HTERT RPE-1 (cell line): Measurements from ENCODE around the gene MSI2.
"Not testable (repeated sequence)": the region's sequence is repeated elsewhere in the genome, so short reads cannot be mapped to it uniquely, and the experiment has no call there.

ENCODE experiments used
- in situ Hi-C: fragments of 300-500 bp; cut with MboI; formaldehyde crosslinking; loops from 4 replicates; pipeline ENCODE4 v1.14.3; 2020; ENCODE audit warnings: low sequenced_read_pairs

Gene MSI2

GRCh38 chr17:57288773-57289121, 32.4 kb downstream of the MSI2 start:
- in situ Hi-C loops: no loop called here

GRCh38 chr17:57289130-57289529, 32.8 kb downstream of the MSI2 start:
- in situ Hi-C loops: no loop called here

- in situ Hi-C loops: no loop called here
Measured at GRCh38 chr17:57289613-57290012, 33.3 kb downstream of the MSI2 start.

GRCh38 chr17:57290981-57291380, 34.7 kb downstream of the MSI2 start:
- in situ Hi-C loops: no loop called here

- in situ Hi-C loops: no loop called here
Measured at GRCh38 chr17:57292091-57292490, 35.8 kb downstream of the MSI2 start.

GRCh38 chr17:57293077-57293476, 36.8 kb downstream of the MSI2 start:
- in situ Hi-C loops: no loop called here

GRCh38 chr17:57294101-57294500, 37.8 kb downstream of the MSI2 start:
- in situ Hi-C loops: no loop called here

- in situ Hi-C loops: no loop called here
Measured at GRCh38 chr17:57294629-57295501, 38.5 kb downstream of the MSI2 start.

- in situ Hi-C loops: no loop called here
Measured at GRCh38 chr17:57295526-57296023, 39.3 kb downstream of the MSI2 start.

GRCh38 chr17:57296231-57296630, 39.9 kb downstream of the MSI2 start:
- in situ Hi-C loops: no loop called here

GRCh38 chr17:57299176-57299575, 42.9 kb downstream of the MSI2 start:
- in situ Hi-C loops: no loop called here

GRCh38 chr17:57300592-57300991, 44.3 kb downstream of the MSI2 start:
- in situ Hi-C loops: not testable (repeated sequence)

- in situ Hi-C loops: no loop called here
Measured at GRCh38 chr17:57302690-57303465, 46.6 kb downstream of the MSI2 start.

- in situ Hi-C loops: no loop called here
Measured at GRCh38 chr17:57305144-57305728, 48.9 kb downstream of the MSI2 start.

GRCh38 chr17:57305908-57306504, 49.7 kb downstream of the MSI2 start:
- in situ Hi-C loops: no loop called here

- in situ Hi-C loops: no loop called here
Measured at GRCh38 chr17:57308543-57309186, 52.3 kb downstream of the MSI2 start.

- in situ Hi-C loops: no loop called here
Measured at GRCh38 chr17:57309479-57309878, 53.2 kb downstream of the MSI2 start.

- in situ Hi-C loops: no loop called here
Measured at GRCh38 chr17:57311281-57312216, 55.2 kb downstream of the MSI2 start.

- in situ Hi-C loops: no loop called here
Measured at GRCh38 chr17:57312242-57312641, 55.9 kb downstream of the MSI2 start.
